IMR-90 (cell line): ENCODE results near the gene SEC14L1. TPM values are rescaled to one million over a fixed set of nuclear protein-coding genes. Genes with fewer than 3 reads are reported as not detected.

Experiments
- ATAC-seq: fragments of 200-7000 bp; cut with Tn5 transposase; 2 replicates; pipeline ENCODE4 v1.9.1; 2020; ENCODE audit warnings: low read depth, mild to moderate bottlenecking, moderate library complexity
- BruUV-seq: library from RNA; stranded (reverse); fragments of 400-500 nt; replicated peaks from 2 replicates; lab custom pipeline; 2021; lab: Mats Ljungman, UMichigan
- CTCF ChIA-PET: fragments of 300-600 bp; formaldehyde crosslinking; extraction: SDS; loops from one replicate; lab custom pipeline; 2021; ENCODE audit warnings: antibody characterized with exemption; lab: Yijun Ruan, JAX
- POLR2A ChIA-PET: fragments of 300-600 bp; sonication (Branson Sonifier 250); formaldehyde crosslinking; loops from one replicate; lab custom pipeline; 2022; ENCODE audit warnings: antibody characterized with exemption; ENCODE audit not compliant: unreplicated experiment; lab: Charles Lee
- DNase-seq: peaks from one replicate; pipeline ENCODE4 v3.0.0; 2013
- H2AFZ ChIP-seq: replicated peaks from 2 replicates; pipeline ENCODE3; 2013; ENCODE audit warnings: low read length, mild to moderate bottlenecking; ENCODE audit not compliant: poor library complexity
- H2AK5ac ChIP-seq: 2 replicates; pipeline ENCODE4 v1.6.1; 2013; ENCODE audit warnings: low read depth, low read length, inconsistent platforms
- H2AK9ac ChIP-seq: replicated peaks from 2 replicates; pipeline ENCODE3; 2013; ENCODE audit warnings: mild to moderate bottlenecking, low read depth, low read length, moderate library complexity; ENCODE audit not compliant: poor library complexity
- H2BK120ac ChIP-seq: 2 replicates; pipeline ENCODE4 v1.6.1; 2013; ENCODE audit warnings: low read depth, low read length, inconsistent platforms
- H2BK15ac ChIP-seq: 3 replicates; pipeline ENCODE4 v1.6.1; 2013; ENCODE audit warnings: low read depth, low read length, inconsistent platforms
- H2BK20ac ChIP-seq: 2 replicates; pipeline ENCODE4 v1.6.1; 2013; ENCODE audit warnings: low read depth, mild to moderate bottlenecking, inconsistent platforms, low read length, moderate library complexity
- H2BK5ac ChIP-seq: 2 replicates; pipeline ENCODE4 v1.6.1; 2013; ENCODE audit warnings: mild to moderate bottlenecking, low read depth, low read length, inconsistent platforms; ENCODE audit not compliant: poor library complexity, severe bottlenecking
- H3K14ac ChIP-seq: replicated peaks from 2 replicates; pipeline ENCODE4 v1.6.1; 2013; ENCODE audit warnings: low read depth, low read length, inconsistent platforms
- H3K18ac ChIP-seq: 2 replicates; pipeline ENCODE4 v1.6.1; 2013; ENCODE audit warnings: low read depth, low read length, control low read depth
- H3K23ac ChIP-seq: 2 replicates; pipeline ENCODE4 v1.6.1; 2013; ENCODE audit warnings: low read depth, low read length, inconsistent platforms
- H3K27ac ChIP-seq: 2 replicates; pipeline ENCODE4 v1.5.1; 2013; ENCODE audit warnings: mild to moderate bottlenecking, control low read depth, low read length; ENCODE audit not compliant: insufficient read depth
- H3K27me3 ChIP-seq: 2 replicates; pipeline ENCODE4 v1.6.1; 2013; ENCODE audit warnings: low read length; ENCODE audit not compliant: control insufficient read depth, insufficient read depth
- H3K36me3 ChIP-seq: 2 replicates; pipeline ENCODE4 v1.6.1; 2013; ENCODE audit warnings: low read length, mixed read lengths; ENCODE audit not compliant: control insufficient read depth, insufficient read depth
- H3K4ac ChIP-seq: 2 replicates; pipeline ENCODE4 v1.6.1; 2013; ENCODE audit warnings: low read depth, low read length, inconsistent platforms
- H3K4me1 ChIP-seq: 2 replicates; pipeline ENCODE4 v1.6.1; 2013; ENCODE audit warnings: low read length, mixed read lengths; ENCODE audit not compliant: control insufficient read depth, insufficient read depth
- H3K4me2 ChIP-seq: 2 replicates; pipeline ENCODE4 v1.6.1; 2013; ENCODE audit warnings: low read depth, mild to moderate bottlenecking, control low read depth, low read length, moderate library complexity
- H3K4me3 ChIP-seq: 2 replicates; pipeline ENCODE4 v1.5.1; 2013; ENCODE audit warnings: low read depth, mild to moderate bottlenecking, control low read depth, low read length, moderate library complexity; ENCODE audit not compliant: insufficient read depth
- H3K56ac ChIP-seq: 2 replicates; pipeline ENCODE4 v1.6.1; 2013; ENCODE audit warnings: low read length, inconsistent platforms; ENCODE audit not compliant: insufficient read depth; ENCODE audit errors: extremely low read depth
- H3K79me1 ChIP-seq, 2 experiments: 2 replicates each; pipeline ENCODE4 v1.6.1; 2013; ENCODE audit warnings: low read length in 2 of 2, inconsistent platforms in 1 of 2, low read depth in 1 of 2
- H3K9ac ChIP-seq: 2 replicates; pipeline ENCODE4 v1.6.1; 2013; ENCODE audit warnings: low read depth, low read length, control low read depth
- H3K9me1 ChIP-seq: 2 replicates; pipeline ENCODE4 v1.6.1; 2013; ENCODE audit warnings: low read length, inconsistent platforms; ENCODE audit not compliant: insufficient read depth
- H3K9me3 ChIP-seq: 2 replicates; pipeline ENCODE4 v1.6.1; 2013; ENCODE audit warnings: low read length; ENCODE audit not compliant: control insufficient read depth, insufficient read depth
- H4K20me1 ChIP-seq: 2 replicates; pipeline ENCODE4 v1.6.1; 2013; ENCODE audit warnings: low read length, inconsistent platforms; ENCODE audit not compliant: insufficient read depth
- H4K5ac ChIP-seq: 2 replicates; pipeline ENCODE4 v1.6.1; 2013; ENCODE audit warnings: mild to moderate bottlenecking, low read depth, low read length, control low read depth
- H4K8ac ChIP-seq, 2 experiments: 2 replicates each; pipeline ENCODE4 v1.6.1; 2013; ENCODE audit warnings: low read depth in 2 of 2, low read length in 2 of 2, control low read depth in 1 of 2, inconsistent platforms in 1 of 2
- H4K91ac ChIP-seq: 2 replicates; pipeline ENCODE4 v1.6.1; 2013; ENCODE audit warnings: low read depth, low read length, inconsistent platforms; ENCODE audit not compliant: insufficient read depth
- BHLHE40 ChIP-seq: fragments of 150-350 bp; IDR thresholded peaks from 2 replicates; pipeline ENCODE4 v1.6.1; 2016; ENCODE audit warnings: mild to moderate bottlenecking, low read depth, low read length
- CTCF ChIP-seq: conservative IDR thresholded peaks from 2 replicates; pipeline ENCODE4 v1.5.1; 2012; ENCODE audit warnings: mild to moderate bottlenecking, low read depth, low read length, improper control_type of control experiment
- ELK1 ChIP-seq: fragments of 150-350 bp; IDR thresholded peaks from 2 replicates; pipeline ENCODE4 v1.6.1; 2016; ENCODE audit warnings: low read depth, mild to moderate bottlenecking, low read length, moderate library complexity, borderline replicate concordance
- NFE2L2 ChIP-seq: fragments of 150-350 bp; IDR thresholded peaks from 2 replicates; pipeline ENCODE4 v1.6.1; 2016; ENCODE audit warnings: low read depth, mild to moderate bottlenecking, low read length
- RAD21 ChIP-seq: IDR thresholded peaks from 2 replicates; pipeline ENCODE4 v1.6.1; 2012; ENCODE audit warnings: low read length, improper control_type of control experiment
- WGBS, 2 experiments: methylation state at CpG; one replicate each; pipeline versions ENCODE4 v1.1.5 to v1.1.7; 2013; ENCODE audit warnings: missing lambda C conversion rate in 2 of 2; ENCODE audit not compliant: insufficient read length in 1 of 2; ENCODE audit errors: extremely low coverage in 2 of 2; 5-methylcytosine and 5-hydroxymethylcytosine counted together
- dilution Hi-C: fragments of 300-500 bp; cut with HindIII; formaldehyde crosslinking; loops from one replicate; pipeline ENCODE4 v1.14.3; 2018; ENCODE audit warnings: low sequenced_read_pairs; ENCODE audit not compliant: unreplicated experiment
- in situ Hi-C: fragments of 300-500 bp; cut with MboI; formaldehyde crosslinking; loops from 3 replicates; pipeline ENCODE4 v1.14.3; 2019; ENCODE audit warnings: low sequenced_read_pairs, inconsistent platforms, mixed read lengths
- intact Hi-C: fragments of 100-400 bp; cut with micrococcal nuclease; formaldehyde crosslinking; loops from 2 replicates; pipeline ENCODE4 v1.10.0; 2022
- polyA plus RNA-seq, 3 experiments: library from polyadenylated mRNA; depleted of rRNA; stranded (reverse); fragments of >200 nt; gene quantifications; 2 replicates each; pipeline ENCODE4 v1.2.3, GENCODE V29; 2012; ENCODE audit warnings: low replicate concordance in 1 of 3
- total RNA-seq: library from RNA; depleted of rRNA; stranded (reverse); fragments of >200 nt; gene quantifications from 2 replicates; pipeline ENCODE4 v1.2.3, GENCODE V29; 2012

Gene SEC14L1
- total and polyA plus RNA-seq, 2 of the 4 experiments (the other 2 are of a cell fraction) = 24.9 to 35.8 TPM

GRCh38 chr17:77115947-77116346 lies 24.8 kb upstream of the SEC14L1 start:
- Histone ChIP-seq H4K20me1 (no peaks in the 10 kb centered on the region), H2BK5ac (no peak overlapping the region), H3K18ac (no peak overlapping the region), H3K27ac (no peak overlapping the region), H3K14ac (no peak overlapping the region), H2BK15ac (no peak overlapping the region; the same call in 2 of the 3 replicates), H4K5ac (no peak overlapping the region), H3K79me1 (peaks cover 0 to 4% of the 10 kb centered on the region in 2 experiments; a peak in 1 of 4 replicates), H3K4ac (no peak overlapping the region), H3K27me3 (no peaks in the 10 kb centered on the region), H2AK9ac (no peak overlapping the region), H4K8ac (no peak overlapping the region), H3K23ac (no peak overlapping the region), H2BK20ac (no peak overlapping the region), H3K9me1 (peaks cover 4% of the 10 kb centered on the region; the same call in 1 of the 2 replicates), H3K4me1 (peaks cover 3% of the 10 kb centered on the region), H3K4me3 (no peak overlapping the region), H2AK5ac (no peak overlapping the region), H2BK120ac (no peak overlapping the region), H3K36me3 (no peaks in the 10 kb centered on the region), H2AFZ (no peak overlapping the region), H4K91ac (no peak overlapping the region), H3K56ac (no peak overlapping the region), H3K4me2 (no peak overlapping the region), H3K9ac (no peak overlapping the region), H3K9me3 (no peaks in the 10 kb centered on the region)
- intact Hi-C loops = no loop called here
- dilution Hi-C loops = no loop called here
- POLR2A ChIA-PET = no interaction called here
- TF ChIP-seq ELK1 (no peak), BHLHE40 (no peak), CTCF (no peak), NFE2L2 (no peak), RAD21 (no peak)
- ATAC-seq = no peak
- in situ Hi-C loops = no loop called here
- DNase-seq = no peak
- no CpG with 5 or more reads among the region's 5 CpGs for WGBS, 2 experiments
- CTCF ChIA-PET = no interaction called here
- no TSS peak for BruUV-seq
